Osteocyte (in vitro differentiated cells): ENCODE results near the gene NCR2. TPM values are rescaled to one million over a fixed set of nuclear protein-coding genes. Genes with fewer than 3 reads are reported as not detected.

ENCODE experiments used
- DNase-seq: peaks from one replicate; pipeline ENCODE4 v3.0.0; 2021; ENCODE audit warnings: mixed read lengths; ENCODE audit not compliant: unreplicated experiment; ENCODE audit errors: extremely low spot score
- H3K27ac Mint-ChIP-seq: one replicate; pipeline ENCODE4 v1.8.0; 2021; ENCODE audit warnings: mild to moderate bottlenecking, mixed read lengths; ENCODE audit not compliant: unreplicated experiment
- H3K27me3 Mint-ChIP-seq: one replicate; pipeline ENCODE4 v1.8.0; 2021; ENCODE audit warnings: mixed read lengths; ENCODE audit not compliant: unreplicated experiment
- H3K36me3 Mint-ChIP-seq: one replicate; pipeline ENCODE4 v1.8.0; 2021; ENCODE audit warnings: mixed read lengths; ENCODE audit not compliant: unreplicated experiment
- H3K4me1 Mint-ChIP-seq: one replicate; pipeline ENCODE4 v1.8.0; 2021; ENCODE audit warnings: mixed read lengths; ENCODE audit not compliant: unreplicated experiment
- H3K4me3 Mint-ChIP-seq: one replicate; pipeline ENCODE4 v1.8.0; 2021; ENCODE audit warnings: mild to moderate bottlenecking, moderate library complexity, mixed read lengths; ENCODE audit not compliant: unreplicated experiment
- H3K9me3 Mint-ChIP-seq: one replicate; pipeline ENCODE4 v1.8.0; 2021; ENCODE audit warnings: mixed read lengths; ENCODE audit not compliant: unreplicated experiment
- total RNA-seq: library from RNA; stranded (reverse); gene quantifications from 2 replicates; pipeline ENCODE4 v1.2.1, GENCODE V29; 2021
- TF ChIP-seq, protein P1 (sequence below): fragments of 200-600 bp; sonication (generic); IDR thresholded peaks from 2 replicates; pipeline ENCODE4 v1.5.0; 2021; ENCODE audit warnings: antibody characterized with exemption, mild to moderate bottlenecking, moderate library complexity

NCR2 gene
- total RNA-seq, 1 donor from 2014 or later, result not detected

DNA sequence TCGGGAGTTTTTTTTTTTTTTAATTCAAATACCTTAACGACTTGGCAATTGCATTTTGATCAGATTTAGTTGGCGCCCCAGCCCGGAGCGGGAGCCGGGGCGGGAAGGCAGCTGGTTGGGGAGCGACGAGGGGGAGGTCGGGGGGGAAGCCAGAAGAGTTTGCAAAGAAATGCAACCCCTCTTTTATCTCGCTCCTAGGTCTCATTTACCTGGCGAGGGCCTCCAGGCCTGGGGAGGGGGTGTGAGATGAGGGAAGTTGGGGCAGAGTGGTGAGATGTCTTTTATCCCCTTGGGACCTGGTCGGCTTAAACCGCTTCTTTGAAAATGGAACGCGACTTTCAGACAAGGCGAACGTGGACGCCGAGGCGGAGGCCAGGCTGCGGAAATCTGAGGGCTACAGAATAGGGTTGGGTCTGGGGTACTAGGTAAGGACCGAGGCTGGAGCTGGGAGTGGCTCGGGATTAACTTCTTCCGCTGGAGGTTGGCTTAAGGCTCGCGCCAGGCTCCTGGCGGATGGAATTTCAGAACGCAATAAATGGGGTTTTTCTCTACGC is 40.3 kb downstream of the NCR2 start:
- H3K4me1 Mint-ChIP-seq, result peaks cover 46% of the 10 kb centered on the region
- TF ChIP-seq, protein P1, sequence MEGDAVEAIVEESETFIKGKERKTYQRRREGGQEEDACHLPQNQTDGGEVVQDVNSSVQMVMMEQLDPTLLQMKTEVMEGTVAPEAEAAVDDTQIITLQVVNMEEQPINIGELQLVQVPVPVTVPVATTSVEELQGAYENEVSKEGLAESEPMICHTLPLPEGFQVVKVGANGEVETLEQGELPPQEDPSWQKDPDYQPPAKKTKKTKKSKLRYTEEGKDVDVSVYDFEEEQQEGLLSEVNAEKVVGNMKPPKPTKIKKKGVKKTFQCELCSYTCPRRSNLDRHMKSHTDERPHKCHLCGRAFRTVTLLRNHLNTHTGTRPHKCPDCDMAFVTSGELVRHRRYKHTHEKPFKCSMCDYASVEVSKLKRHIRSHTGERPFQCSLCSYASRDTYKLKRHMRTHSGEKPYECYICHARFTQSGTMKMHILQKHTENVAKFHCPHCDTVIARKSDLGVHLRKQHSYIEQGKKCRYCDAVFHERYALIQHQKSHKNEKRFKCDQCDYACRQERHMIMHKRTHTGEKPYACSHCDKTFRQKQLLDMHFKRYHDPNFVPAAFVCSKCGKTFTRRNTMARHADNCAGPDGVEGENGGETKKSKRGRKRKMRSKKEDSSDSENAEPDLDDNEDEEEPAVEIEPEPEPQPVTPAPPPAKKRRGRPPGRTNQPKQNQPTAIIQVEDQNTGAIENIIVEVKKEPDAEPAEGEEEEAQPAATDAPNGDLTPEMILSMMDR, result no peak
- peak; percentile 64 for DNase-seq
- H3K4me3 Mint-ChIP-seq, result peak overlapping the region; percentile 22
- H3K27ac Mint-ChIP-seq, result no peak overlapping the region
- H3K27me3 Mint-ChIP-seq, result peaks cover 81% of the 10 kb centered on the region
- H3K36me3 Mint-ChIP-seq, result no peaks in the 10 kb centered on the region
- H3K9me3 Mint-ChIP-seq, result no peaks in the 10 kb centered on the region

DNA sequence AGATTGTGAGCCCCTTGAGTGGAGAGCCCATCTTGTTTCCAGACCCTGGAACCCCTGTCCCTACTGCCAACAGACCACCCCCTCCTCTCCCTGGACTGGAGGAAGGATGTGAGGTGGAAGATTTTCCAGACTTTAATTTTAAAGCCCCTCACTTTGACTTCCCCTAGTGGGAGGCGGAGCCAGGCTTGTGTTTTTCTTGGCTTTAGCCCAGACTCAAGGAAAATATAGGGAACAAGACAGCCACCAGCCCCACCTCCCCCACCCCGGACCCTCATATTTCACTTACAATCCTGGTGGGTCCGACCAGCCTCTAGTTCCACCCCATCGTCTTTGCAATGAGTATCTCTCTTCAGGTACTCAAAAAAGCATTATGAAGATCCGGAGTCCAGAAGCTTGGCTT is 40.8 kb downstream of the NCR2 start:
- no peak overlapping the region for H3K4me3 Mint-ChIP-seq
- H3K27ac Mint-ChIP-seq, result no peak overlapping the region
- peaks cover 41% of the 10 kb centered on the region for H3K4me1 Mint-ChIP-seq
- H3K27me3 Mint-ChIP-seq, result peaks cover 85% of the 10 kb centered on the region
- no peaks in the 10 kb centered on the region for H3K9me3 Mint-ChIP-seq
- TF ChIP-seq, protein P1, result no peak
- H3K36me3 Mint-ChIP-seq, result no peaks in the 10 kb centered on the region
- DNase-seq, result peak; percentile 54

DNA sequence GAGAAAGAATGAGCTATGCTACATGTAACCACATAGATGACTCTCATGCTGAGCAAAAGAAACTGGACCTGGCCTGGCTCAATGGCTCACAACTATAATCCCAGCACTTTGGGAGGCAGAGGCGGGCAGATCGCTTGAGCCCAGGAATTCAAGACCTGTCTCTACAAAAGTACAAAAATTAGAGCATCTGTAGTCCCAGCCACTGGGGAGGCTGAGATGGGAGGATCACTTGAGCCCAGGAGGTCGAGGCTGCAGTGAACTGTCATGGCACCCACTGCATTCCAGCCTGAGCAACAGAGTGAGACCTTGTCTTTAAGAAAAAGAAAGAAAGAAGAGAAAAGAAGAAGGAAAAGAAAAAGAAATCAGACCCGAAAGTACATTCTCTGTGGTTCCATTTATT is 41.7 kb downstream of the NCR2 start:
- Mint-ChIP-seq H3K4me3 (no peak overlapping the region), H3K9me3 (no peaks in the 10 kb centered on the region), H3K36me3 (no peaks in the 10 kb centered on the region), H3K27me3 (peaks cover 86% of the 10 kb centered on the region), H3K27ac (no peak overlapping the region), H3K4me1 (peaks cover 32% of the 10 kb centered on the region)
- peak; percentile 57 for DNase-seq
- TF ChIP-seq, protein P1, result no peak

DNA sequence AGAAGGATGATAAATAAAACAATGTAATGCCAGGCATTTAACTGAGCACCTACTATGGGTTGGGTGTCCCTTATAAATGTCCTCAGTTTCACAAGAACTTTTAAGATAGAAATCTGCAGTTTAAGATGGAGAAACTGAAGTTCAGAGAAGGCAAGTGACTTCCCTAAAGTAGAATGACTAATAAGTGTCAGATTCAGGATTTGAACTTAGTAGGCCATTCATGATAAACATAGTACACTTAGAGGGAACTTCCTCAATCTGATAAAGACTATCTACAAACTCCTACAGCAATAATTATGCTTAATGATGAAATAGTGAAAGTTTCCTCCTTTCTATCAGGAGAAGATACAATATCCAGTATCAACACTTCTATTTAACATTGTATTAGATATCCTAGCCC is 43.9 kb downstream of the NCR2 start:
- Mint-ChIP-seq H3K36me3 (no peaks in the 10 kb centered on the region), H3K4me1 (peaks cover 14% of the 10 kb centered on the region), H3K27ac (no peak overlapping the region), H3K27me3 (peaks cover 83% of the 10 kb centered on the region), H3K4me3 (no peak overlapping the region), H3K9me3 (no peaks in the 10 kb centered on the region)
- TF ChIP-seq, protein P1, result no peak
- no peak for DNase-seq

DNA sequence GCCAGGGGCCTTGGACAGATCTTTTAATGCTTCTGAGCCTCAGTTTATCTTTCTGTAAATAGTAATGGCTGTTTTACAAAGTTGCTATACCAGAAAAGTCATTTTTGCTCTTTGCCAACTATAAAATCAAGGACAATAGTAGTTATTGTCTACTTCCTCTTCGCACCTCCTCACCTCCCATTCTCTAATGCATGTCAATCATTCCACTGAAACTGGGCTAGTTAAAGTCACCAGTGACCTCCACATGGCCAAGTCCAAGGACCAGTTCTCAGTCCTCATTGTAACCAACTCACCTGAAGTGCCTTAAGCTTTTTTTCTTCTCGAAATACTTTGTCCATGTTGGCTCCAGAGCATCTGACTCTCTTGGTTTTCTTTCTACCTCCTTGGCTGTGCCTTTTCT is 51.2 kb downstream of the NCR2 start:
- no peak for DNase-seq

More for the DNA sequence above, 51.2 kb downstream of the NCR2 start:
- TF ChIP-seq, protein P1, result no peak
- H3K4me3 Mint-ChIP-seq, result no peak overlapping the region
- H3K27me3 Mint-ChIP-seq, result peaks cover 52% of the 10 kb centered on the region
- peaks cover 6% of the 10 kb centered on the region for H3K9me3 Mint-ChIP-seq
- no peaks in the 10 kb centered on the region for H3K36me3 Mint-ChIP-seq
- H3K4me1 Mint-ChIP-seq, result no peaks in the 10 kb centered on the region
- no peak overlapping the region for H3K27ac Mint-ChIP-seq
